OCI-LY3 (cell line): Measurements from ENCODE around the gene GINS1.

Experiments
- CTCF ChIP-seq: fragments of 200-600, 300-600 bp; sonication (generic); IDR thresholded peaks from 2 replicates; pipeline ENCODE4 v1.5.1; 2014; ENCODE audit warnings: antibody characterized with exemption, low read length, low read depth
- EZH2phosphoT487 ChIP-seq: fragments of 200-600 bp; shearing (Covaris generic); IDR thresholded peaks from 2 replicates; pipeline ENCODE4 v1.6.1; 2018; ENCODE audit warnings: antibody characterized with exemption, mixed run types, low read depth

DNA sequence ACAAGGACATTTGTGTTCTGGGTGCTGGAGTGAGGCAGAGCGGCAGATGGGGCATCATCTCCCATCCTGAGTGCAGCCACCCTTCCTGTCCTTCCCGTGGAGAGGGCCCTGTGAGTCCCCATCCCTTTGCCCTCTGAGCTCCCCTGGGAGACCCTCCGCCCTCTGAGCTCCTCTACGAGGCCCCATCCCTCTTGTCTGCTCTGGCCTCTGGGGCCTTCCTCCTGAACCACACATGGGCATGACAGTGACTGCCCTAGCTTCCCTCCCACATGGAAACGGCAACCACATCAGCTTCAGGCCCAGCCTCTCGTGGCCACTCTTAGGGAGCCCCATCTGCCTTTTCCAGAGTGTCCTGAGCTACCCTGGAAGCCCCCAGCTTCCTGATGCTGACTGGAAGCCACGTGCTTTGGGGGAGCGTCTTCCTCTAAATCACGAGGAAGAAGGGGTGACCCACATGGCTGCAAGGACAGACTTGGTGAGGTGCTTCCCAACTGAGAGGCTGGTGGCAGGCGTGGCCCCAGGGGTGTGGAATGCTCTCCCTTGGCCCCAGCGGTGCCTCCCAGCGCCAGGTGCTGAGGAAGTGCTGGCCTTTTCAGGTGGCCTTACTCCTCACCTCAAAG is 52.6 kb downstream of the GINS1 start:
- TF ChIP-seq CTCF (no peak), EZH2phosphoT487 (no peak)
